Activated B cell treated with CpG ODN at 0.5 μM for 24 hours (primary cell): ENCODE results near the gene FOXK1. TPM values are rescaled to one million over a fixed set of nuclear protein-coding genes. Genes with fewer than 3 reads are reported as not detected.
"Not testable (repeated sequence)": the region's sequence is repeated elsewhere in the genome, so short reads cannot be mapped to it uniquely, and the experiment has no call there.

Source experiments
- ATAC-seq: fragments of 200-7000 bp; cut with Tn5 transposase; one replicate; pipeline ENCODE4 v1.10.0; 2021; ENCODE audit warnings: low read depth, mild to moderate bottlenecking, moderate library complexity
- CTCF ChIA-PET: fragments of 350-600 bp; sonication (Branson Sonifier 250); formaldehyde crosslinking; loops from one replicate; lab custom pipeline; 2021; ENCODE audit warnings: antibody characterized with exemption; lab: Charles Lee
- POLR2A ChIA-PET: fragments of 350-600 bp; sonication (Branson Sonifier 250); formaldehyde crosslinking; loops from one replicate; lab custom pipeline; 2021; ENCODE audit warnings: antibody characterized with exemption; lab: Charles Lee
- DNase-seq: peaks from one replicate; pipeline ENCODE4 v3.0.0; 2022
- H3K27ac Mint-ChIP-seq: one replicate; pipeline ENCODE4 v1.8.0; 2020; ENCODE audit warnings: mixed read lengths
- H3K27me3 Mint-ChIP-seq: one replicate; pipeline ENCODE4 v1.8.0; 2021; ENCODE audit warnings: mixed read lengths
- H3K36me3 Mint-ChIP-seq: one replicate; pipeline ENCODE4 v1.8.0; 2021; ENCODE audit warnings: low read depth, mixed read lengths
- H3K4me1 Mint-ChIP-seq: one replicate; pipeline ENCODE4 v1.8.0; 2021; ENCODE audit warnings: mixed read lengths
- H3K4me3 Mint-ChIP-seq: one replicate; pipeline ENCODE4 v1.8.0; 2020; ENCODE audit warnings: mild to moderate bottlenecking, mixed read lengths
- H3K9me3 Mint-ChIP-seq: one replicate; pipeline ENCODE4 v1.8.0; 2020; ENCODE audit warnings: mixed read lengths
- intact Hi-C: fragments of 100-400 bp; cut with micrococcal nuclease; formaldehyde crosslinking; loops from one replicate; pipeline ENCODE4 v1.15.1; 2024
- total RNA-seq: library from RNA; stranded (reverse); gene quantifications from 2 replicates; pipeline ENCODE4 v1.2.3, GENCODE V29; 2022
- TF ChIP-seq, protein P1 (sequence below): fragments of 200-600 bp; IDR thresholded peaks from one replicate; pipeline ENCODE4 v1.8.0; 2022; ENCODE audit warnings: antibody characterized with exemption, mild to moderate bottlenecking

The FOXK1 gene
- total RNA-seq, 1 donor from 2014 or later = 42.7 TPM

DNA sequence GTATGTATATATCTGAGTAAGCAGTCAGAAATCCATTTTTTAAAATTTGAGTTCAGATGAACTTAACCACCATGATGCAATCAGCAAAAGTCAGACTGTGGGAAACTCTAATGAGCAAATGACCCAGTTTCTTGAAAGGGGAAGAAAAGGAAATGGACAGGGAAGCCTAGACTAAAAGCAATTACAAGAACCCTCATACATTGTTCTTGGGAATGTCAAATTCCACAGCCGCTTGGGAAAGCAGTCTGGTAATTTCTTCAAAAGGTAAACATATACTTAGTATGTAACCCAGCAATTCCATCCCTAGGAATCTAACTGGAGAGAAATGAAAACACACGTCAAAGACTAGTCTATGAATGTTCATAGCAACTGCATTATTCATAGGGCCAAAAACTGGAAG lies 16.4 kb upstream of the FOXK1 start:
- no peak for DNase-seq
- POLR2A ChIA-PET = no interaction called here
- CTCF ChIA-PET = no interaction called here
- H3K4me3 Mint-ChIP-seq = no peak overlapping the region
- TF ChIP-seq, protein P1, sequence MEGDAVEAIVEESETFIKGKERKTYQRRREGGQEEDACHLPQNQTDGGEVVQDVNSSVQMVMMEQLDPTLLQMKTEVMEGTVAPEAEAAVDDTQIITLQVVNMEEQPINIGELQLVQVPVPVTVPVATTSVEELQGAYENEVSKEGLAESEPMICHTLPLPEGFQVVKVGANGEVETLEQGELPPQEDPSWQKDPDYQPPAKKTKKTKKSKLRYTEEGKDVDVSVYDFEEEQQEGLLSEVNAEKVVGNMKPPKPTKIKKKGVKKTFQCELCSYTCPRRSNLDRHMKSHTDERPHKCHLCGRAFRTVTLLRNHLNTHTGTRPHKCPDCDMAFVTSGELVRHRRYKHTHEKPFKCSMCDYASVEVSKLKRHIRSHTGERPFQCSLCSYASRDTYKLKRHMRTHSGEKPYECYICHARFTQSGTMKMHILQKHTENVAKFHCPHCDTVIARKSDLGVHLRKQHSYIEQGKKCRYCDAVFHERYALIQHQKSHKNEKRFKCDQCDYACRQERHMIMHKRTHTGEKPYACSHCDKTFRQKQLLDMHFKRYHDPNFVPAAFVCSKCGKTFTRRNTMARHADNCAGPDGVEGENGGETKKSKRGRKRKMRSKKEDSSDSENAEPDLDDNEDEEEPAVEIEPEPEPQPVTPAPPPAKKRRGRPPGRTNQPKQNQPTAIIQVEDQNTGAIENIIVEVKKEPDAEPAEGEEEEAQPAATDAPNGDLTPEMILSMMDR = no peak
- no peak for ATAC-seq
- no peaks in the 10 kb centered on the region for H3K9me3 Mint-ChIP-seq
- intact Hi-C loops = no loop called here
- H3K27me3 Mint-ChIP-seq = peaks cover 3% of the 10 kb centered on the region
- no peaks in the 10 kb centered on the region for H3K4me1 Mint-ChIP-seq
- H3K36me3 Mint-ChIP-seq = no peaks in the 10 kb centered on the region
- no peak overlapping the region for H3K27ac Mint-ChIP-seq

DNA sequence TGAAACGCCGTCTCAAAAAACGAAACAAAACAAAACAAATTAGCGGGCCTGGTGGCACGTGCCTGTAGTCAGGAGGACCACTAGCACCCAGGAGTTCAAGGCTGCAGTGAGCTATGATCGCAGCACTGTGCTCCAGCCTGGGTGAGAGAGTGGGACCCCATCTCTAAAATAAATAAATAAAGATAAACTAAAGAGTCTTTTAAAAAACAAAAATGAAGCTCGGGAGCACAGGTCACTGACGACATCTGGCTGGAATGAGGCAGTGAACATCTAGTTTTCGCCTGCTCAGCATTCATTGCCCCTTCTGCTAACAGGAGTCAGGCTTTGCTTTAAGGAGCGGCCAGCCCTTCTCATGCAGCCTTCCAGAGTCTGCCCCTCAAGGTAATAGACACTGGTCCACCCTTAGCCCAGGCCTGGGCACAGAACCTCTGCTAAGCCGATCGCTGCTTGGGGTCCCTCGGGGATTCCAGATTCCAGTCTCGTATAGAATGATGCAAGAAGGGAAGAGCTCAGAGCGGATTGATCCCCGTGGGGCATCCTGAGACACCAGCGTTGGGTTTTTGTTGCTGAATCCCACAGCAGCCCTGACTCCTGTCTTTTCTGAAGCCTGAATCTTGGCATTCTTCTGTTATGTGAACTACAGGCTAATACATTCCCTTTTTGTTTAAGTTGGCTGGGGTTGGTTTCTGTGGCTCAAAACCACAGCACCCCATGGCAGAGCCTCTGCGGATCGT lies 14.2 kb upstream of the FOXK1 start:
- ATAC-seq (no peak), DNase-seq (no peak)
- CTCF ChIA-PET = no interaction called here

DNA sequence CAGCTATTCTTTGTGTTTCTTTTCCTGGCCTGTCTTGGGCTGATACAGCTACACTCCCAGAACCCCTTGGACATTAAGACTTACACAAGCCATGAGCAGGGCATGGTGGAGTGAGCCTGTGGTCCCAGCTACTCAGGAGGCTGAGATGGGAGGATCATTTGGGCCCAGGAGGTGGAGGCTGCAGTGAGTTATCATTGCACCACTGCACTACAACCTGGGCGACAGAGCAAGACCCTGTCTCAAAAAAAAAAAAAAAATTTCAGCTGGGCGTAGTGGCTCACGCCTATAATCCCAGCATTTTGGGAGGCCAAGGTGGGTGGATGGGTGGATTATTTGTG lies 13.6 kb upstream of the FOXK1 start:
- intact Hi-C loops = no loop called here
- Mint-ChIP-seq H3K4me3 (no peak overlapping the region), H3K27ac (no peak overlapping the region), H3K9me3 (peaks cover 2% of the 10 kb centered on the region), H3K4me1 (no peaks in the 10 kb centered on the region), H3K36me3 (no peaks in the 10 kb centered on the region), H3K27me3 (peaks cover 7% of the 10 kb centered on the region)
- ChIA-PET CTCF (no interaction called here), POLR2A (no interaction called here)
- DNase-seq = no peak
- TF ChIP-seq, protein P1 = no peak
- no peak for ATAC-seq

More for the DNA sequence above, 14.2 kb upstream of the FOXK1 start:
- POLR2A ChIA-PET = no interaction called here
- no peak overlapping the region for H3K4me3 Mint-ChIP-seq
- H3K27me3 Mint-ChIP-seq = peaks cover 7% of the 10 kb centered on the region
- no peak overlapping the region for H3K27ac Mint-ChIP-seq
- no peaks in the 10 kb centered on the region for H3K4me1 Mint-ChIP-seq
- H3K36me3 Mint-ChIP-seq = no peaks in the 10 kb centered on the region
- TF ChIP-seq, protein P1 = no peak
- H3K9me3 Mint-ChIP-seq = peaks cover 2% of the 10 kb centered on the region
- intact Hi-C loops = no loop called here

DNA sequence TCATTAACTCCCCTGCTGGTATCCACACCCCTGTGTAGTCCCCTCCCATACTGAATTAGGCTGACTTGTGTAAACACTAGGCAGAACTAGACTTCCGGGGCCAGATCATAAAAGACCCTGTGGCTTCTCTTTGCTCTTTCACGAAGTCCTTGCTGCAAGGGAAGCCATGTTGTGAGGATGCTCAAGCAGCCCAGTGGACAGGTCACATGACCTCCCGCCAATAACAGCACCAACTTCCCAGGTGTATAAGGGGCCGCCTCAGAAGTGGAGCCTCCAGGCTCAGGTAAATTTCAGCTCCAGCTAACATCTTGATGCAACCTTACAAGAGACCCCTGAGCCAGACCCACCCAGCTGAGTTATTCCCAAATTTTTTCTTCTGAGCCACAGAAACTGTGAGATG lies 11.3 kb upstream of the FOXK1 start:
- ChIA-PET POLR2A (no interaction called here), CTCF (no interaction called here)
- H3K27me3 Mint-ChIP-seq = peaks cover 7% of the 10 kb centered on the region
- H3K36me3 Mint-ChIP-seq = no peaks in the 10 kb centered on the region
- H3K4me3 Mint-ChIP-seq = no peak overlapping the region
- H3K4me1 Mint-ChIP-seq = no peaks in the 10 kb centered on the region
- ATAC-seq = no peak
- H3K9me3 Mint-ChIP-seq = peaks cover 2% of the 10 kb centered on the region
- DNase-seq = no peak
- TF ChIP-seq, protein P1 = no peak
- H3K27ac Mint-ChIP-seq = no peak overlapping the region
- intact Hi-C loops = no loop called here

DNA sequence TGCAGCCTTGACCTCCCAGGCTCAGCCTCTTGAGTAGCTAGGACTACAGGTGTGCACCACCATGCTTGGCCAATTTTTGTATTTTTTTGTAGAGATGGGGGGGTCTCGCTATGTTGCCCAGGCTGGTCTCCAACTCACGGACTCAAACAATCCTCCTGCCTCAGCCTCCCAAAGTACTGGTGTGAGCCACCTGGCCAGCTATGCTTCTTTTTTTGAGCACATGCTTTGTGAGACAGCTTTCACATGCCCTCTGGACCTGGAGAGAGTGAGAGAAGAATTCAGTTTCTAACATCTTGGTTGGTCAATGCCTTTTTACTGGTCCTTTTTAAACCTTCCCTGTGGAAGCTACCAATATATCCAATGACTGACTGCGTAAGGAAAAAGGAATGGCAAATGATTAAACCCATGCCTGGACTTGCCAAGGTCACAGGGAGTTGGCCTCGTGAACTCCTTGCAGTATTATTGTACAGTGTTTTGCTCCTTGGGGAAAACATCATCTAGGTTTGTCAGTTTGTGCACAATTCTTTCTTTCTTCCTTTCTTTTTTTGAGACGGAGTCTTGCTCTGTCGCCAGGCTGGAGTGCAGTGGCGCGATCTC lies 6.2 kb upstream of the FOXK1 start:
- ChIA-PET CTCF (no interaction called here), POLR2A (no interaction called here)
- DNase-seq (no peak), ATAC-seq (no peak)
- Mint-ChIP-seq H3K9me3 (peaks cover 2% of the 10 kb centered on the region), H3K4me3 (no peak overlapping the region), H3K36me3 (no peaks in the 10 kb centered on the region), H3K27ac (no peak overlapping the region), H3K4me1 (no peaks in the 10 kb centered on the region), H3K27me3 (peaks cover 6% of the 10 kb centered on the region)
- intact Hi-C loops = no loop called here
- TF ChIP-seq, protein P1 = no peak

DNA sequence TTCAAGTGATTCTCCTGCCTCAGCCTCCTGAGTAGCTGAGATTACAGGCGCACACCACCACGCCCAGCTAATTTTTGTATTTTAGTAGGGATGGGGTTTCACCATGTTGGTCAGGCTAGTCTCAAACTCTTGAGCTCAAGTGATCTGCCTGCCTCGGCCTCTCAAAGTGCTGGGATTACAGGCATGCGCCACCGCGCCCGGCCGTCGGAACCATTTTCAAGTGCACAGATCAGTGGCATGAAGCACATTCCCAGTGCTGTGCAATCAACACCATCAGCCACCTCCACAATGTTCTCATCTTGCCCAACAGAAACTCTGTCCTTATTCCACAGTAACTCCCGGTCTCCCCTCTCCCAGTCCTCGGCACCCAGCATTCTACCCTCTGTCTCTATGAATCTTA lies 4.6 kb upstream of the FOXK1 start:
- H3K27ac Mint-ChIP-seq, H3K4me1 Mint-ChIP-seq, DNase-seq, ATAC-seq, CTCF ChIA-PET, intact Hi-C loops, H3K9me3 Mint-ChIP-seq, H3K4me3 Mint-ChIP-seq, H3K27me3 Mint-ChIP-seq, H3K36me3 Mint-ChIP-seq: not testable (repeated sequence)
- POLR2A ChIA-PET = interaction anchor here (3.2 kb wide), 1 partner anchor 36 kb away, joined by 19 read pairs; no protein-coding TSS in a partner anchor
